Stomach smooth muscle (tissue), 2 donors: ENCODE results near the gene PJA2.

Source experiments
- H3K27ac ChIP-seq: one replicate; pipeline ENCODE4 v1.7.0; 2013; ENCODE audit warnings: mild to moderate bottlenecking, low read length, inconsistent platforms
- H3K27me3 ChIP-seq, 2 donors: one replicate each; pipeline ENCODE4 v1.7.0; 2013; ENCODE audit warnings: low read length in 2 of 2; ENCODE audit not compliant: insufficient read depth in 2 of 2, control insufficient read depth in 1 of 2
- H3K36me3 ChIP-seq, 2 donors: one replicate each; pipeline ENCODE4 v1.7.0; 2013; ENCODE audit warnings: low read length in 2 of 2; ENCODE audit not compliant: control insufficient read depth in 2 of 2, insufficient read depth in 2 of 2
- H3K4me1 ChIP-seq: one replicate; pipeline ENCODE4 v1.7.0; 2013; ENCODE audit warnings: low read length; ENCODE audit not compliant: control insufficient read depth, insufficient read depth
- H3K4me3 ChIP-seq, 2 donors: one replicate each; pipeline ENCODE4 v1.7.0; 2013; ENCODE audit warnings: low read length in 2 of 2
- H3K9ac ChIP-seq, 2 donors: one replicate each; pipeline ENCODE4 v1.7.0; 2013; ENCODE audit warnings: low read length in 2 of 2, mild to moderate bottlenecking in 1 of 2
- H3K9me3 ChIP-seq, 2 donors: one replicate each; pipeline ENCODE4 v1.7.0; 2013; ENCODE audit warnings: low read length in 2 of 2; ENCODE audit not compliant: control insufficient read depth in 2 of 2
- donor health status: healthy.
- donor health status: Pancreatic carcinoma.

The PJA2 gene

DNA sequence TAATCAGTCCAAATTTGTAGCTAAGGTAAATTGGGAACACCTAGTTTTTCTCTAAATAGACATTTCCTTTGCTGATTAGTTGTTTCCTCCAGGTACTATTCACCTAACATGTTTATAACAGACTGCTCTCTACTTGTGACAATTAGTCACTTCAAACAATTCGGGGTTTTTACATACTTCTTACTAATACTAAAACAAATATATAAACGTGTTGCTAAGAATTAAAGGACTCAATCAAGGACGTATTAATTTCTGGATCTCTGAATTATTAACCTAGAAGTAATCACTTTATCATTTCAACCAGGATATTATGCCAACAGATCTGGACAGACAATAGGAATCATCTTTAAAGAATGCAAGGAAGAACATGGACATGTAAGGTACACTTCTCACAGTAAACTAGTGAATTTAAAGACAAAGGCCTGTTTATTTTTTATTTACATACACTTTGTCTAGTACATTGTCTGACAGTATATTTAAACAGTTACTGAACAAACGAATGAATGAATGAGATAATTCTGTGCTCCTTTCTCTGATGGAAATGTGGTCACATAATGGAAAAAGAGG is 22.3 kb downstream of the PJA2 start:
- Histone ChIP-seq H3K36me3 (peaks cover 0 to under 1% of the 10 kb centered on the region in 2 donors), H3K9ac (no peak overlapping the region), H3K27ac (no peak overlapping the region), H3K27me3 (no peaks in the 10 kb centered on the region), H3K9me3 (no peaks in the 10 kb centered on the region), H3K4me3 (no peak overlapping the region), H3K4me1 (peaks cover 3% of the 10 kb centered on the region)

DNA sequence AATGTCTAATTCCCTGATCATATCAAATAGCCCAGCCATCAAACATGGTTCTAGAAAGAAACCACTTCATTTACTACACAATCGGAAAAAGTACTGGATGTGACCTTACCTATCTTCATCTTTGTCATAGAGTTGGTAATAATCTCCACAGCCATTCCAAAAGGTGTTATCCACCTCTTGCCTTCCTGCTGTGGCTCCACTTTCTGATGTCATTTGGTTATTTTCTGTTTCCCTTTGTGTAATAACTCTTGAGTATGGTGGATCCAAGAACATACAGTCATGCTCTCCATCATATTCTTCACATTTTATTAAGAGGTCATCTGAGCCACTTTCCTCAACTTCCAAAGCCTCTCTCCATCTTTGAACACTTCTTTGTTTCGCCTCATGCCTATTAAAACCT is 31.7 kb downstream of the PJA2 start:
- H3K27me3 ChIP-seq: no peaks in the 10 kb centered on the region
- no peak overlapping the region for H3K4me3 ChIP-seq
- H3K4me1 ChIP-seq: no peaks in the 10 kb centered on the region
- H3K9ac ChIP-seq: no peak overlapping the region
- H3K27ac ChIP-seq: no peak overlapping the region
- peaks cover 14 to 23% of the 10 kb centered on the region in 2 donors for H3K36me3 ChIP-seq
- H3K9me3 ChIP-seq: no peaks in the 10 kb centered on the region

DNA sequence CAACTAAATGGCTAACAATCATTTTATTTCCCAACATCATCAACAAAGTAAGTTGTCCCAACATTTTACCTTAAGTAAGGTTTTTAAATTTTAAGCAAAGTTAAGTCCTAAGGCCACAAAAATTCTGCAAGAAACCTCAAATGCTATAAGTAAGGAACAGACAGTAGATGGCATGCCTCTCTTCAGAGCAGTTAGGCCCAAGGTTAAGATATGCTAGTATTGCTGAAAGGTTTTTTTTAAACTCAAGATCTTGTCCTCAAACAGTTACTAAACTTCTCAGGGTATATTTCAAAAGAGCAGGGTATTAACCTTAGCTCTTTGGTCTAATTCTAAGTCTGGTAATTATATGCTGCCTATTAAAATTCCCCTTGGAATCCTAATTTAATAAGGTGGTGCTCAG is 35.1 kb downstream of the PJA2 start:
- Histone ChIP-seq H3K27me3 (no peaks in the 10 kb centered on the region), H3K9ac (no peak overlapping the region), H3K4me1 (no peaks in the 10 kb centered on the region), H3K4me3 (peak overlapping the region in 1 of 2 donors; percentile 1), H3K27ac (no peak overlapping the region), H3K36me3 (peaks cover 11 to 18% of the 10 kb centered on the region in 2 donors), H3K9me3 (no peaks in the 10 kb centered on the region)

DNA sequence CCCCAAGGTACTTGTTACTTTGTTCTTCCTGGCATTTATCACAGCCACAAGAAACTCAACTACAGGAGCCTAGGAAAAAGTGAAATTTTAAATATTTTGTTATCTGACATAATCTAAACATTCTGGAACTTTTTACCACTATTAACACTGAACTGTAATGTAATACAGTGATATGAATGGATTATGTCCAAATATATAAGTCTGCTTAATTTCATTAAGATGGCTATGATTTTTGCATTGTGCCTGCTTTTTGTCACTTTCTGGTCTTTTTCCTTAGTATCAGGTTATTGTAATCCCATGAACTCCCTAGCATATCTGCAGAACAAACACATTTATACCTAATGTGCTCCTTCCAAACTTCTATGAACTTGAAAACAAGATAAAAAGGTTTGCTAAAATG is 35.8 kb downstream of the PJA2 start:
- no peak overlapping the region for H3K27ac ChIP-seq
- H3K9ac ChIP-seq: no peak overlapping the region
- H3K36me3 ChIP-seq: peaks cover 11 to 20% of the 10 kb centered on the region in 2 donors
- H3K9me3 ChIP-seq: no peaks in the 10 kb centered on the region
- no peak overlapping the region for H3K4me3 ChIP-seq
- no peaks in the 10 kb centered on the region for H3K4me1 ChIP-seq
- H3K27me3 ChIP-seq: no peaks in the 10 kb centered on the region

DNA sequence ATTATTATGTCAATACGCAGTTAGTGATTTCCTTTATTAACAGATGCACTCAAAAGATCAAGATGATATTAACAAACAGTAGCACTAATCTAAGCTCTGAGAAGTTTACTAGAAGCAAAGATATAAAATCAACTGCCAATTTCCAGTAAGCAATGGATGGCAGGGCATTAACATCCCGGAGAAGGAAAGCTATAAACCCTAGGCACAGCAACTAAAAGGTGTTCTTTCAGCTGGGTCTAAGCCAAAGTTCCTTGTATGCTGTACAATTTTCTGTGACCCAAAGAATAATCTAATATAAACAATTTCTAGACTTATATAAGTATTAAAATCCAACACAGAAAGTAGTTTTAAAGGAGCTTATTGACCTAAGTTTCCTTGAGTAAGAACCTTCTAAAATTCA is 39.4 kb downstream of the PJA2 start:
- no peak overlapping the region for H3K27ac ChIP-seq
- H3K4me1 ChIP-seq: no peaks in the 10 kb centered on the region
- H3K27me3 ChIP-seq: no peaks in the 10 kb centered on the region
- H3K36me3 ChIP-seq: peaks cover 13 to 19% of the 10 kb centered on the region in 2 donors
- H3K4me3 ChIP-seq: no peak overlapping the region
- H3K9ac ChIP-seq: no peak overlapping the region
- H3K9me3 ChIP-seq: peaks cover 0 to 4% of the 10 kb centered on the region in 2 donors

DNA sequence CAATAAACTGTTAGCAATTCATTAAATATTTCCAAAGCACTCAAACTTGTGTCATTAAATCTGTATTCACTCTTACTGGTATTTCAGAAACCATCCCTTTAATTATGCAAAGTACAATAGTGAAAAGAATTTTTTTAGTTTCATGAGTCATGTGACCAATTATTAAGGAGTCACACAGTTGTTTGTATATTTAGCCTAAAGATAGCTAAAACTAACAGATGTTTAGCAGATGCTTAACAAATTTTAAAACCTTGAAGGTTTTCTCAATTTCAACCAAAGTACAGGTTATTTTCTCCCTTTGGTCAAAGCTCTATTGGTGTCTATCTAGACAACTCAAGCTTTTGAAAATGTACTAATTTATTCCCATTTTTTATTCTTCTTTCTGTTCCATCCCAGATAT is 44.1 kb downstream of the PJA2 start:
- no peak overlapping the region for H3K4me3 ChIP-seq
- H3K27me3 ChIP-seq: no peaks in the 10 kb centered on the region
- no peaks in the 10 kb centered on the region for H3K4me1 ChIP-seq
- H3K36me3 ChIP-seq: peaks cover 15 to 31% of the 10 kb centered on the region in 2 donors
- peaks cover 0 to 4% of the 10 kb centered on the region in 2 donors for H3K9me3 ChIP-seq
- H3K9ac ChIP-seq: no peak overlapping the region
- no peak overlapping the region for H3K27ac ChIP-seq

DNA sequence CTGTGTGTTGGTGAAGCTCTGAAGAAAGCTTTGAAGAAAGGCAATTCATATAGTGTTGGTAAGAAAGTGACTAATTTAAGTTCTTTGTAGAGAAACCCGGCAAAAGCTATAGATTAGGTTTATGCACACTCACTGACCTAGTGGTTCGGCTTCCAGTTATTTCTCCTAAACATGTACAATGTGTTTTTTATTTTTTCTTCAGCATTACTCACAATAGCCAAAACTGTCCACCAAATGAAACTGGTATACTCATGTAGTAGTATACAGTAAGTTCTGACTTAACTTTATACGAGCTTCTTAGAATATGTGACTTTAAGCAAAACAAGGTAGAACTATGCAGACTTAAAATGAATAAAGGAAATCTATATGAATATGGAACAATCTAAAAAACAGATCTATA is 44.8 kb downstream of the PJA2 start:
- no peak overlapping the region for H3K27ac ChIP-seq
- H3K4me3 ChIP-seq: no peak overlapping the region
- no peak overlapping the region for H3K9ac ChIP-seq
- no peaks in the 10 kb centered on the region for H3K4me1 ChIP-seq
- H3K27me3 ChIP-seq: no peaks in the 10 kb centered on the region
- peaks cover 17 to 31% of the 10 kb centered on the region in 2 donors for H3K36me3 ChIP-seq
- H3K9me3 ChIP-seq: peaks cover 0 to 4% of the 10 kb centered on the region in 2 donors

DNA sequence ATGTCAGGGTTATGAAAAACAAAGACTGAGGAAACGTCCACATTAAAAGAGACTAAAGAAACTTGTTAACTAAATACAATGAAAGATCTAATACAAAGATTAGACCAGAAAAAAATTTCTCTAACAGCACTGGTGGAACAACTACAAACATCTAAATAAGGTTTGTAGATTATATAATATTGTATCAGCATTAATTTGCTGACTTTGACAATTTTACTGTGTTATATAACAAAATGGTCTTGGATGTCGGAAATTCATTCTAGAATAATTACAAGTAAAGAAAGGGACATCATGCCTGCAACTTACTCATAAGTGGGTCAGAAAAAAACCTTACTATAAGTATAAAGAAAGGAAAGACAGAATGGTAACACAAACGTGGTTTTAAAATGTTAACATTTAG is 50.1 kb downstream of the PJA2 start:
- Histone ChIP-seq H3K9me3 (no peaks in the 10 kb centered on the region), H3K4me3 (no peak overlapping the region), H3K36me3 (peaks cover 5 to 21% of the 10 kb centered on the region in 2 donors), H3K27ac (no peak overlapping the region), H3K9ac (no peak overlapping the region), H3K27me3 (no peaks in the 10 kb centered on the region), H3K4me1 (no peaks in the 10 kb centered on the region)

DNA sequence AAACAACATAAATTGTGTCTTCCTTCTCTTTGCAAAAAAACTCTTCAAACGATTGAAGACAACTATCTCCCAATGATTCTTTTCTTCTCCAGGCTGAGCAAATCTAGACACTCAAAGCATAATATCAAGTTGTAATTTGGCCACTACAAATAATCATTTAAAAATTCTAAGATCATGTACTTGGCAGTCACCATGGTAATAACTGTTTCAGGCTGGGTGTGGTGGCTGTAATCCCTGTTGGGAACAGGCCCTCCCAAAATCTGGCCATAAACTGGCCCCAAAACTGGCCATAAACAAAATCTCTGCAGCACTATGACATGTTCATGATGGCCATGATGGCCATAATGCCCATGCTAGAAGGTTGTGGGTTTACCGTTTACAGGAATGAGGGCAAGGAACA is 52.0 kb downstream of the PJA2 start:
- Histone ChIP-seq H3K27ac (no peak overlapping the region), H3K4me3 (no peak overlapping the region), H3K27me3 (no peaks in the 10 kb centered on the region), H3K36me3 (peaks cover 5 to 21% of the 10 kb centered on the region in 2 donors), H3K9ac (no peak overlapping the region), H3K9me3 (no peaks in the 10 kb centered on the region), H3K4me1 (no peaks in the 10 kb centered on the region)

DNA sequence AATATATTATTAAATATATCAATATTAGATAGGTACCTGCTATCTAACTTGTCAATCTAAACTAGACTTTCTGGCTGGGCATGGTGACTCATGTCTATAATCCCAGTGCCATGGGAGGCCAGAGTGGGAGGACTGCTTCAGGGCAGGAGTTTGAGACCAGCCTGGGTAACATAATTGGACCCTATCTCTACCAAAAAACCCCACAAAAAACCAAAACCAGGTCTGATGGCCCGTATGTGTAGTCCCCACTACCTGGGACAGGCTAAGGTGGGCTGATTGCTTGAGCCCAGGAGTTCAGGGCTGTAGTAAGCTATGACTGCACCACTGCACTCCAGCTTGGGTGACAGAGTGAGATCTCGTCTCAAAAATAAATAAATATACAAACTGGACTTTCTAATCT is 55.0 kb downstream of the PJA2 start:
- H3K4me3 ChIP-seq: no peak overlapping the region
- H3K36me3 ChIP-seq: peaks cover 5 to 12% of the 10 kb centered on the region in 2 donors
- no peak overlapping the region for H3K27ac ChIP-seq
- no peak overlapping the region for H3K9ac ChIP-seq
- H3K27me3 ChIP-seq: no peaks in the 10 kb centered on the region
- peaks cover 1% of the 10 kb centered on the region for H3K4me1 ChIP-seq
- H3K9me3 ChIP-seq: no peaks in the 10 kb centered on the region

DNA sequence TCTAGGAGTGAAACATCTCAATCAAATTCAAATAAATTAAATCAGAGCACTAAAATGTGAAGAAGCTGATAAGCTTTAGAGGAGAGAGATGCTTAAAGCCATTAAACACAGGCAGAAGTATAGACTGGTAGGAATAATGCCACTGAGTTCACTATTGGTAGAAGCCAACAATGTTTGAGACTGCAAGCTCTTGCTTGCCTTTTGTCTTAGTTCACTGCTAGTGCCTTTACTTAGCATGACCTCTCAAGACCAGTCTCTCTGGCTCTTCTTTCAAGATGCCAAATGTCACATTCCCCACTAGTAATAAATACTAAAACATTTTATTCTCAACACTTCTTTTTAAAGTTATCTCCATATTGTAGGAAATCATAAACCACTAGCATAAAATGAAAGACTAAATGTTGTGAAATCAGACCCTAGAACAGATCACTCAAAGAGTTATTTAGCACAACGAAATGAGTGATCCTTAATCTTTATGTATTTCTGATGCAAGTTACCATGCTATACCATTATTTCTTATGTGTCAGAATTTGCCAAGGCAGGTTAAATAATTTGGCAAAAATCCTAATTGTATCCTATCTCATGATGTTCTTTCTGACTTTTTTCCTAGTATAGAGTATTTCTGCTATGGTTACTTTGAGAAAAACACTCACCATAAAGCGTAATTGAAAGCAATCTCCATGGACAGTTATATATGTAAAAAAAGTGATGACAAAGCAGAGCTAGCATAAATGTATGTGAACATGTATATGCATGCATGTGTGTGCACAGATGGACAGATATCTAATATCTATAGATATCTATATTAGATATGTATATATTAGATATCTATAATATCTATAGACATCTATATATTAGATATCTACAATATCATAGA is 57.5 kb downstream of the PJA2 start:
- H3K36me3 ChIP-seq: peaks cover 3 to 8% of the 10 kb centered on the region in 2 donors
- H3K27ac ChIP-seq: no peak overlapping the region
- H3K4me1 ChIP-seq: peaks cover 25% of the 10 kb centered on the region

More for the DNA sequence above, 57.5 kb downstream of the PJA2 start:
- no peaks in the 10 kb centered on the region for H3K27me3 ChIP-seq
- H3K4me3 ChIP-seq: no peak overlapping the region
- H3K9me3 ChIP-seq: no peaks in the 10 kb centered on the region
- H3K9ac ChIP-seq: no peak overlapping the region
